ENCODE measurements around the gene CRACR2A.

Gene CRACR2A

GRCh38 chr12:3681595-3682061 lies 71.3 kb downstream of the CRACR2A start:
- DNase-seq = no peak

- no peak for DNase-seq
Observed at GRCh38 chr12:3680919-3681594, 71.9 kb downstream of the CRACR2A start.

DNA sequence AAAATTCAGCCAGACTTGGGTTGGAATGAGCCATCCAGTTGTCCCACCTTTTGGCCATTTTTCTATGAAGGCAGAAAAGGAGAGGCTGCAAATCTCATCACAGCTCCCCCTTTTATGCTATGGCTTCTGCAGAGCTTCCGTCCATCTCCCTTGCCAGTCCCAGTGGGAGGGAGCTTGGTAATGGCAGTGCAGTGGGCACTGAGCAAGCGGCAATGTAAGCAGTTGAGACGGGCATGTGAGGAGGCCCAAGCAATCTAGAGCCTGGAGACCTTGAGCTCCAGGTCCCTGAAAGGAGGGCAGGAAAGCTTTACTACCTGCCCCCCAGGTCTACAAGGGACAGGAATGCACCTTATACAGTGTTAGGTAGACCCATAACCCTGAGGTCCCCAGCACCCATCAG lies 73.1 kb downstream of the CRACR2A start:
- DNase-seq = no peak

DNA sequence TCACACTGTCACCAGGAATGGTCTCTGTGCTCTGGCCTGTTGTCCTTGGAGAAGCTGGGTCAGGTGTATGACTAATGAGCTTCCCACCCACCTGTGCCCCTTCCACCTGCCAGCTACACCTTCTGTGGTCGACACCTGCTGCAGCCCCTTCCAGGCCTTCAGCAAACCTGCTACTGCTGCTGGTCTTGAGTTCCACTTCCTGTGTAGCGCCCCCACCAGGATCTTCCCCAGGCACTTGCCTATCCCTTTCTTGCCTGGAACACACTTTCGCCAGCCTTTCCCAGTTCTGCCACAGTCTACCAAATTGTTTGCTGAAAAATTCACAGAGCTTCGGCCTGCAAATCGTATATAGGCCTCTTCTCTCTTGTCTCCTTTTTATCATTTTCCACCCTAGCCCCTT lies 75.3 kb downstream of the CRACR2A start:
- DNase-seq = no peak

- no peak for DNase-seq
Observed at GRCh38 chr12:3673981-3674708, 78.8 kb downstream of the CRACR2A start.

GRCh38 chr12:3672113-3672509 lies 80.8 kb downstream of the CRACR2A start:
- DNase-seq = no peak

DNA sequence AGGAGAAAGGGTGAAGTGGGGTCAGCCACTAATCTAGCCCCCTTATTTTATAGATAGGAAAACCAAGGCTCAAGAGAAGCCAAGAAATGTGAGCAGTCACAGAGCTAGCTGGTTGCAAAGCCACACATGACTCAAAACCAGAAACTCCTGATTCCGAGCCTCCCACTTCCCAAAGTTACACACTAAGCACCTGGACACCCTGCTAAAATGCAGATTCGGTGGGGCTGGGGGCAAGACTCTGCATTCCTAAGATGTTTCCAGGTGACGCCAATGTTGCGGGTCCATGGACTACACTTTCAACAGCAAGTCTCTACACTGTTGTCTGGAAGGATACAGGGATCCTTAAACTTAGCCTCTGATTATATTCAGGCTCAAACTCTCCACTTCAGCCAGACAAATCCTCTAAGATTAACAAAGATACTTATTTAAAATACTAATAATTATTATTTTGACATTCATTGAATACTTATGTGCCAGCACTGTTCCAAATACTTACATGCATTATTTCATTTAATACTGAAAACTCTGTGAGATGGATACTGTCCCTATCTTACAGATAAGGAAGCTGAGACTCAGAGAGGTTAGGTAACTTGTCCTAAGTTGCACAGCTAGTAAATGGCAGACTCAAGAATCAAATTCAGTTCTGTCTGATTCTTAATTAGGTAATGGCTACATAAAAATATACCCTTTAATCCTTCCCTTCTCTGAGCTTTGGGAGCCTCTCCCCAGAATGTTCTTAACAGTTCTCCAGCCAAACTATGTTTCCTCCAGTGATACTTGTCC lies 81.4 kb downstream of the CRACR2A start:
- no peak for DNase-seq

DNA sequence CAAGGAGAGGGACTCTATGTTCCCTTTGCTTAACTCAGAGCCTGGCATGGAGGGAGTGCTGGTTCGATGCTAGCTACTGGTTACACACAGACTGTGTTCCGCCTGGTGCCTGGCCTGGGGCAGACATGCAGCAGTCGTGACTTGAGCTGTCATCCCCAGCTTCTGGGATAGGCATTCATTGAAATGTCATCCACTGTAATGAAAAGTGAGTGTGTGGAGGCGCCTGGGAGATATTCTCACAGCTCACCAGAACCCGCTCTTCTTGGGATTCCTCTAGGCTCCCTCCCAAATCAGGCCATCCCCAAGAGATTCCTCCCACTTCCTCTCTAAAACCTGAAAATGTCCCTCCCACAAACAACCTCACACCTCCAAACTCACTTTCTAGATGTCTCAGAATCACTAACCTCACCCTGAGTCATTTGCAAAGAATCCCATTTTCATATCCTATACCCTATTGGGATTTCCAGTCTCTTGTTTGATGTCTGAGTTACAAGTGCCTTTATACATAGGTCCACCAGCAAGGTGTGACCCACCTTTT lies 82.8 kb downstream of the CRACR2A start:
- no peak for DNase-seq

GRCh38 chr12:3669594-3669993 lies 83.3 kb downstream of the CRACR2A start:
- no peak for DNase-seq

- DNase-seq = no peak
Observed at GRCh38 chr12:3668479-3669165, 84.3 kb downstream of the CRACR2A start.

DNA sequence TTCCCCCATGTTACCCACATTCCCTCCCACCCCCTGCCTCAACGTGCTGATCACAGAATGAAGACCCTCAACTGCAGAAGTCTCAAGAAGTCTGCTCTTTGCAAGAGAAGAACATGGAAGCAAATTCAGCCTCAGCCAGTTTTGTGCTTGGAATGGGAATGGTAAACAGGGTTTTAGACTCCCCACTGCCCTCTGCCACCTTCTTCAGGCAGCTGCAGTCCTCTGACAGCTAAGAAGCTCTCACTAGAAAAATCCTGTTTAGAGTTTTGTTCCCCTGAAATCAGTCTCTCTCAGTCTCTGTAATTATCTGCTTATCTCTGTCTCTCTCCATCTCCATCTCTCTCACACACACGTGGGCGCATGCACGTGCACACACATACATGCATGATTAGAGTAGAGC lies 85.4 kb downstream of the CRACR2A start:
- DNase-seq = no peak

GRCh38 chr12:3666441-3666840 lies 86.5 kb downstream of the CRACR2A start:
- no peak for DNase-seq

- DNase-seq = no peak
Observed at GRCh38 chr12:3662521-3662921, 90.4 kb downstream of the CRACR2A start.

GRCh38 chr12:3661028-3661427 lies 91.9 kb downstream of the CRACR2A start:
- no peak for DNase-seq

GRCh38 chr12:3658327-3659163 lies 94.4 kb downstream of the CRACR2A start:
- DNase-seq = no peak

DNA sequence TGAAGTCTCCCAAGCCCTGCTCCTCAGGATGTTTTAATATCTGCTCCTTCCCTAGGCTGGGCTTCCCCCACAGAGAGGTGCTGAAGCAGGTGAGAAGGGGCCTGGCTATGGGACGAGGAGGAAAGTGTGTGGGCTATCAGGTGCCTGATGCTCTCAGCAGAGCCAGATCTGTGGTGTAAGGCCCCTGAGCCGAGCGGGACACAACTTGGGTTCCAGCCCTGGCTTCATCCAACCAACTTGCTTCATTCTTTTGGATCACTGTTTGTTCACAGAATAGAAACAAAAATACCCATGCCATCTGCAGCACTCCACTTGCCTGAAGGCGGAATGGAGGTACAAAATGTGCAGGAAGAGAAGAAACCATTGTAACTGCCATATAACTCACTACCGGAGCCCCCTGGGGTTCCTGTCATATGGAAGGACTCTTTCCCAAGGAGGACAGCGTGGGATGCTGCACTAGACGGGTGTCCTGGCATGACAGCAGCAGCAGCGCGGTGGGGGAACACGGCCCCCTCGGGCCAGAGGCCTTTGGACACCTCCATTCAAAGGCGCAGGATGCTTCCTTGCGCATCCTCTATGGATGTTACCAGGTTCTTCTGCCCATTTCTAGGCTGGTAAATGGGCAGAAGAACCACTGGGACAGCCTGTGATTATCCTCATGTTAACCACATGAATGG lies 95.8 kb downstream of the CRACR2A start:
- DNase-seq = no peak

DNA sequence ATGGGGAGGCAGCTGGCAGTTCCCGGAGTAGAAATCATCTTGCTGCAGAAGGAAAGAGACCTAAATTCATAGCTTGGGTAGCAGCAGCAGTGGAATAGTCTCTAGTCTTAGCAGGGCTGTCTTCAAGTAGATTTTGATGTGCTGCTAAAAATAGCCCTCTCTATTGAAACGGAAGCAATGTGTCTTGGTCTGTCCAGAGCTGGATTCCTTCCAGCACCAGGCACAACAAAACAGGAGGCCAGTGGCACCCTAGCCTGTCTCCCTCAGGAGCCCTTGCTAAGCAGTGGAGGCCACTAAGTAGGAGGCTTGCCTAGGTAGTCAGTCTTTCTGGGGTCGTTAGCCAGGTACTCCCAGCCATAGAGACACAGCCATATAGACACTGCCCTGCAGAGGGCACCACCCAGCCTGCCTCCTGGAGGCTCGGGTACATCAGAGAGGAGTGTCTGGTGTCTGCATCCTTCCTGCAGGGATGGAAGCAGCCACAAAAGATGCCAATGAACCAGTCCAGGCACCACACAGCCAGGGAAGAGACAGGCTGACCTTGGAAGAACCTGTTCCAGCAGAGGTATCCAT lies 97.5 kb downstream of the CRACR2A start:
- DNase-seq = no peak

GRCh38 chr12:3651585-3652424 lies 101.1 kb downstream of the CRACR2A start:
- DNase-seq = no peak

DNA sequence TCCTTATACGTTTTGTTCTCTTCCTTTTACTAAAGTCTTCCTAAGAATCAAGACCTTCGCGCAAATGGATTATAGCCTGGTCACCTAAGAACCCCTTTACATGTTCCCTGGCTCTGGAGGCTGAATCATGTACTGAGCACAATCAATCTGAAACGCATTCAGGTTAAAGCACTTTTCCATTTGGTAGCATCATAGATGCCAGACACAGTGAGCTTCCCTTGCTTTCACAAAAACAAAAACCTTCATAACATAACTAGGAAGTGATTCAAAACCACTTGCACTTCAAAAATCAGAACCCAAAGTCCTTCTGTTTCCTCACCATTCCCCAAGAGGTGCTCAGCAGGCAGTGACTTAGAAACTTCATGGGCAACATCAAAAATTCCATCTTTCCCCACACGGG lies 105.4 kb downstream of the CRACR2A start:
- no peak for DNase-seq
